HEK293 (cell line): ENCODE data around the gene C19orf44.
A peak's percentile ranks its signal among the peaks of the same experiment; 100 is the strongest.

Experiments used
- CTCF ChIA-PET: fragments of 350-600 bp; formaldehyde crosslinking; extraction: SDS; loops from one replicate; lab custom pipeline; 2021; ENCODE audit warnings: antibody characterized with exemption; lab: Yijun Ruan, JAX
- POLR2A ChIA-PET: fragments of 300-600 bp; formaldehyde crosslinking; extraction: SDS; loops from one replicate; lab custom pipeline; 2020; ENCODE audit warnings: antibody characterized with exemption, inconsistent platforms; lab: Yijun Ruan, JAX
- H3K27ac ChIP-seq: fragments of 200-500 bp; sonication (Bioruptor generic); 2 replicates; pipeline ENCODE4 v1.5.1; 2014; ENCODE audit warnings: low read depth, low read length, control low read depth, inconsistent platforms; ENCODE audit errors: extremely low read depth
- H3K36me3 ChIP-seq, 2 experiments: fragments of 200-500 bp in 1 of 2; sonication (Bioruptor generic) in 1 of 2; 1 replicate in 1 of 2; 2 replicates in 1 of 2; pipeline ENCODE4 v1.5.1; 2014 to 2017; ENCODE audit warnings: inconsistent platforms in 2 of 2, low read length in 2 of 2; ENCODE audit not compliant: control insufficient read depth in 2 of 2, insufficient read depth in 1 of 2
- H3K4me1 ChIP-seq: fragments of 200-500 bp; sonication (Bioruptor generic); 2 replicates; pipeline ENCODE4 v1.5.1; 2014; ENCODE audit warnings: mild to moderate bottlenecking, low read length, inconsistent platforms; ENCODE audit not compliant: control insufficient read depth, insufficient read depth
- H3K4me3 ChIP-seq: 2 replicates; pipeline ENCODE4 v1.5.1; 2011; ENCODE audit warnings: low read depth, mild to moderate bottlenecking, control low read depth, low read length, moderate library complexity
- H3K9me3 ChIP-seq: fragments of 200-500 bp; sonication (Bioruptor generic); 2 replicates; pipeline ENCODE4 v1.5.1; 2014; ENCODE audit warnings: low read depth, low read length, inconsistent platforms; ENCODE audit not compliant: control insufficient read depth, insufficient read depth
- EGR2 ChIP-seq: fragments of 450-650 bp; formaldehyde crosslinking; IDR thresholded peaks from 2 replicates; pipeline ENCODE4 v1.5.1; 2016; ENCODE audit warnings: low read depth, missing biosample characterization, missing genetic modification characterization
- GLIS2 ChIP-seq: fragments of 450-650 bp; formaldehyde crosslinking; IDR thresholded peaks from 2 replicates; pipeline ENCODE4 v1.5.1; 2016; ENCODE audit warnings: missing biosample characterization, missing genetic modification characterization
- KLF7 ChIP-seq: fragments of 450-650 bp; formaldehyde crosslinking; IDR thresholded peaks from 2 replicates; pipeline ENCODE4 v1.5.1; 2016; ENCODE audit warnings: missing biosample characterization, missing genetic modification characterization, borderline replicate concordance
- SCRT2 ChIP-seq: fragments of 450-650 bp; formaldehyde crosslinking; IDR thresholded peaks from 2 replicates; pipeline ENCODE4 v1.5.1; 2016; ENCODE audit warnings: missing biosample characterization, missing genetic modification characterization
- TCF7L2 ChIP-seq: IDR thresholded peaks from 2 replicates; pipeline ENCODE4 v1.6.1; 2011; ENCODE audit warnings: low read depth, mild to moderate bottlenecking, inconsistent platforms, low read length, moderate library complexity, borderline replicate concordance
- YY1 ChIP-seq: fragments of 450-650 bp; formaldehyde crosslinking; IDR thresholded peaks from 2 replicates; pipeline ENCODE4 v1.5.1; 2018; ENCODE audit warnings: missing biosample characterization, missing genetic modification characterization
- ZBTB20 ChIP-seq: fragments of 450-650 bp; formaldehyde crosslinking; IDR thresholded peaks from 2 replicates; pipeline ENCODE4 v1.5.1; 2016; ENCODE audit warnings: missing biosample characterization, missing genetic modification characterization
- ZBTB8A ChIP-seq: fragments of 450-650 bp; formaldehyde crosslinking; IDR thresholded peaks from 2 replicates; pipeline ENCODE4 v1.5.1; 2016; ENCODE audit warnings: missing biosample characterization, missing genetic modification characterization
- ZFHX2 ChIP-seq: fragments of 450-650 bp; formaldehyde crosslinking; conservative IDR thresholded peaks from 2 replicates; pipeline ENCODE4 v1.5.1; 2016; ENCODE audit warnings: missing biosample characterization, missing genetic modification characterization
- ZNF112 ChIP-seq: fragments of 450-650 bp; formaldehyde crosslinking; IDR thresholded peaks from 2 replicates; pipeline ENCODE4 v1.5.0; 2017; ENCODE audit warnings: missing biosample characterization, missing genetic modification characterization
- ZNF148 ChIP-seq: fragments of 450-650 bp; formaldehyde crosslinking; IDR thresholded peaks from 2 replicates; pipeline ENCODE4 v1.5.0; 2017; ENCODE audit warnings: missing biosample characterization, missing genetic modification characterization, borderline replicate concordance
- ZNF324 ChIP-seq: fragments of 450-650 bp; formaldehyde crosslinking; IDR thresholded peaks from 2 replicates; pipeline ENCODE4 v1.5.1; 2016; ENCODE audit warnings: missing biosample characterization, missing genetic modification characterization
- ZNF362 ChIP-seq: fragments of 450-650 bp; formaldehyde crosslinking; IDR thresholded peaks from 2 replicates; pipeline ENCODE4 v1.5.1; 2016; ENCODE audit warnings: missing biosample characterization, missing genetic modification characterization
- ZNF394 ChIP-seq: fragments of 450-650 bp; formaldehyde crosslinking; IDR thresholded peaks from 2 replicates; pipeline ENCODE4 v1.5.1; 2016; ENCODE audit warnings: missing biosample characterization, missing genetic modification characterization, mild to moderate bottlenecking, moderate library complexity, borderline replicate concordance
- ZNF416 ChIP-seq: fragments of 450-650 bp; formaldehyde crosslinking; IDR thresholded peaks from 2 replicates; pipeline ENCODE4 v1.5.1; 2016; ENCODE audit warnings: missing biosample characterization, missing genetic modification characterization
- ZNF660 ChIP-seq: fragments of 450-650 bp; IDR thresholded peaks from 2 replicates; pipeline ENCODE4 v1.5.1; 2018; ENCODE audit warnings: missing biosample characterization, mild to moderate bottlenecking, missing genetic modification characterization
- TF ChIP-seq, protein P1 (sequence below): fragments of 450-650 bp; formaldehyde crosslinking; IDR thresholded peaks from 2 replicates; pipeline ENCODE4 v1.5.1; 2016; ENCODE audit warnings: missing biosample characterization, missing genetic modification characterization
- TF ChIP-seq, protein P2 (sequence below): fragments of 450-650 bp; formaldehyde crosslinking; IDR thresholded peaks from 2 replicates; pipeline ENCODE4 v1.5.1; 2016; ENCODE audit warnings: missing biosample characterization, missing genetic modification characterization

C19orf44 gene

DNA sequence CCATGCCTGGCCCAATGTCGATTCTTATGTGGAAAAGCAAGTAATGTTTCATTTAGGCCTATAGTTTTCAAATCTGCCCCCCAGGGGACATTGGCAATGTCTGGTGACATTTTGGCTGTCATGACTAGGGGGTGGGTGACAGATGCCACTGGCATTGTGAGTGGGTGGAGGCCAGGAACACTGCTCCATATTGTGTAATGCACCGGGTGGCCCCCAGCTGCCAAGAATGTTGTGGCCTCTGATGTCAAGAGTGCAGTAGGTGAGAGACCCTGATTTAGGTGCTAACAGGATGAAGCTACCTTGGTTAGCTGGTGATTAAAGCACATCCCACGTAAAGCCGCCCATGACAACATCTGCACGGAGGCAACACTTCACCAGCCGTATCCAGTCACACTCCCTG lies 10.8 kb downstream of the C19orf44 start:
- TF ChIP-seq ZNF394 (tag by site-specific recombination) (no peak), EGR2 (tag by site-specific recombination) (peak; percentile 59), ZFHX2 (peak; percentile 31)
- no peak overlapping the region for H3K4me3 ChIP-seq
- no peak overlapping the region for H3K27ac ChIP-seq
- no peaks in the 10 kb centered on the region for H3K9me3 ChIP-seq
- ChIA-PET POLR2A (no interaction called here), CTCF (no interaction called here)
- H3K36me3 ChIP-seq, result peaks cover 42 to 47% of the 10 kb centered on the region in 2 experiments
- H3K4me1 ChIP-seq, result no peaks in the 10 kb centered on the region

DNA sequence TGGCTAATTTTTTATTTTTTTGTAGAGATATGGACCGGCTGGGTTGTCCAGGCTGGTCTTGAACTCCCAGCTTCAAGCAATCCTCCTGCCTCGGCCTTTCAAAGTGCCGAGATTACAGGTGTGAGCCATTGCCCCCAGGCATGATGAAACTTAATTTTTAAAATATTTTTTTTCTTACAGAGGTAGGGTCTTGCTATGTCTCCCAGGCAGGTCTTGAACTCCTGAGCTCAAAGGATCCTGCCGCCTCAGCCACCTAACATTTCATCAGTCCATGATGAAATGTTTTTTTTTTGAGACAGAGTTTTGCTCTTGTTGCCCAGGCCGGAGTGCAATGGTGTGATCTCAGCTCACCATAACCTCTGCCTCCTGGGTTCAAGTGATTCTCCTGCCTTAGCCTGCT lies 12.4 kb downstream of the C19orf44 start:
- Histone ChIP-seq H3K36me3 (peaks cover 36 to 49% of the 10 kb centered on the region in 2 experiments), H3K4me1 (no peaks in the 10 kb centered on the region), H3K4me3 (no peak overlapping the region), H3K9me3 (no peaks in the 10 kb centered on the region), H3K27ac (no peak overlapping the region)
- ChIA-PET POLR2A (no interaction called here), CTCF (no interaction called here)
- TF ChIP-seq ZNF416 (tag by site-specific recombination) (no peak), SCRT2 (tag by site-specific recombination) (no peak), TCF7L2 (no peak), ZNF660 (tag by site-specific recombination) (no peak), ZBTB8A (tag by site-specific recombination) (no peak), GLIS2 (tag by site-specific recombination) (no peak), ZNF148 (no peak), ZBTB20 (tag by site-specific recombination) (no peak), ZNF112 (tag by site-specific recombination) (no peak), ZNF324 (tag by site-specific recombination) (no peak), ZNF362 (tag by site-specific recombination) (no peak), KLF7 (no peak), YY1 (tag by site-specific recombination) (no peak)
- TF ChIP-seq, protein P1, sequence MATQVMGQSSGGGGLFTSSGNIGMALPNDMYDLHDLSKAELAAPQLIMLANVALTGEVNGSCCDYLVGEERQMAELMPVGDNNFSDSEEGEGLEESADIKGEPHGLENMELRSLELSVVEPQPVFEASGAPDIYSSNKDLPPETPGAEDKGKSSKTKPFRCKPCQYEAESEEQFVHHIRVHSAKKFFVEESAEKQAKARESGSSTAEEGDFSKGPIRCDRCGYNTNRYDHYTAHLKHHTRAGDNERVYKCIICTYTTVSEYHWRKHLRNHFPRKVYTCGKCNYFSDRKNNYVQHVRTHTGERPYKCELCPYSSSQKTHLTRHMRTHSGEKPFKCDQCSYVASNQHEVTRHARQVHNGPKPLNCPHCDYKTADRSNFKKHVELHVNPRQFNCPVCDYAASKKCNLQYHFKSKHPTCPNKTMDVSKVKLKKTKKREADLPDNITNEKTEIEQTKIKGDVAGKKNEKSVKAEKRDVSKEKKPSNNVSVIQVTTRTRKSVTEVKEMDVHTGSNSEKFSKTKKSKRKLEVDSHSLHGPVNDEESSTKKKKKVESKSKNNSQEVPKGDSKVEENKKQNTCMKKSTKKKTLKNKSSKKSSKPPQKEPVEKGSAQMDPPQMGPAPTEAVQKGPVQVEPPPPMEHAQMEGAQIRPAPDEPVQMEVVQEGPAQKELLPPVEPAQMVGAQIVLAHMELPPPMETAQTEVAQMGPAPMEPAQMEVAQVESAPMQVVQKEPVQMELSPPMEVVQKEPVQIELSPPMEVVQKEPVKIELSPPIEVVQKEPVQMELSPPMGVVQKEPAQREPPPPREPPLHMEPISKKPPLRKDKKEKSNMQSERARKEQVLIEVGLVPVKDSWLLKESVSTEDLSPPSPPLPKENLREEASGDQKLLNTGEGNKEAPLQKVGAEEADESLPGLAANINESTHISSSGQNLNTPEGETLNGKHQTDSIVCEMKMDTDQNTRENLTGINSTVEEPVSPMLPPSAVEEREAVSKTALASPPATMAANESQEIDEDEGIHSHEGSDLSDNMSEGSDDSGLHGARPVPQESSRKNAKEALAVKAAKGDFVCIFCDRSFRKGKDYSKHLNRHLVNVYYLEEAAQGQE (tag by site-specific recombination), result no peak
- TF ChIP-seq, protein P2, sequence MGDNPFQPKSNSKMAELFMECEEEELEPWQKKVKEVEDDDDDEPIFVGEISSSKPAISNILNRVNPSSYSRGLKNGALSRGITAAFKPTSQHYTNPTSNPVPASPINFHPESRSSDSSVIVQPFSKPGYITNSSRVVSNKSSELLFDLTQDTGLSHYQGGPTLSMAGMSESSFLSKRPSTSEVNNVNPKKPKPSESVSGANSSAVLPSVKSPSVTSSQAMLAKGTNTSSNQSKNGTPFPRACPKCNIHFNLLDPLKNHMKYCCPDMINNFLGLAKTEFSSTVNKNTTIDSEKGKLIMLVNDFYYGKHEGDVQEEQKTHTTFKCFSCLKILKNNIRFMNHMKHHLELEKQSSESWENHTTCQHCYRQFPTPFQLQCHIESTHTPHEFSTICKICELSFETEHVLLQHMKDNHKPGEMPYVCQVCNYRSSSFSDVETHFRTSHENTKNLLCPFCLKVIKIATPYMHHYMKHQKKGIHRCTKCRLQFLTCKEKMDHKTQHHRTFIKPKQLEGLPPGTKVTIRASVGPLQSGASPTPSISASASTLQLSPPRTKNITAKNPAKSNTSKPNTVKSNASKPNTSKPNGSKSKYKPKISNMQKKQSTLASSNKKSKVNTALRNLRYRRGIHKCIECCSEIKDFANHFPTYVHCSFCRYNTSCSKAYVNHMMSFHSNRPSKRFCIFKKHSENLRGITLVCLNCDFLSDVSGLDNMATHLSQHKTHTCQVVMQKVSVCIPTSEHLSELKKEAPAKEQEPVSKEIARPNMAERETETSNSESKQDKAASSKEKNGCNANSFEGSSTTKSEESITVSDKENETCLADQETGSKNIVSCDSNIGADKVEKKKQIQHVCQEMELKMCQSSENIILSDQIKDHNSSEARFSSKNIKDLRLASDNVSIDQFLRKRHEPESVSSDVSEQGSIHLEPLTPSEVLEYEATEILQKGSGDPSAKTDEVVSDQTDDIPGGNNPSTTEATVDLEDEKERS, result no peak
